Skin of body (tissue), 2 donors: ENCODE results near the gene PPP1R16B. TPM values are rescaled to one million over a fixed set of nuclear protein-coding genes. Genes with fewer than 3 reads are reported as not detected.
"Not testable (repeated sequence)": the region's sequence is repeated elsewhere in the genome, so short reads cannot be mapped to it uniquely, and the experiment has no call there.

Experiments
- DNase-seq: peaks from one replicate; lab custom pipeline; 2025; lab: John Stamatoyannopoulos, UW
- total RNA-seq: library from RNA; depleted of rRNA; stranded (reverse); fragments of >200 nt; gene quantifications from one replicate; pipeline ENCODE4 v1.2.3, GENCODE V29; 2014

PPP1R16B gene
- total RNA-seq, 1 donor from 2014 or later, result 1.9 TPM

DNA sequence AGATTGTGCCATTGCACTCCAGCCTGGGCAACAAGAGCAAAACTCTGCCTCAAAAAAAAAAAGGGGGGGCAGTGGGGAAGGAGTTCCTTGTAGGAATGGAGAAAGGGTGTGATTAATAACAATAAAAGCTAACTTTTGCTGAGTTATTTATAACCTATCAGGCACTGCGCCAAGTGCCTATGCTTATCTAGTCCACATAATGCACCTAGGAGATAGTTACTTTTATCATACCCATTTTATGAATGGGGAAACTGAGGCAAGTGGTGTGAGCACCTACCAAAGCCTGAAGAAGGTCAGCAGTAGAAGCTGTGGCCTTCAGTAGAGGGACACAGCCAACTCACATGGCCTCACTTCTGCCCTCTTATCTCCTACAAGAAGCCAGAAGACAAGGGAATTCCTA is 13.6 kb upstream of the PPP1R16B start:
- no peak for DNase-seq

DNA sequence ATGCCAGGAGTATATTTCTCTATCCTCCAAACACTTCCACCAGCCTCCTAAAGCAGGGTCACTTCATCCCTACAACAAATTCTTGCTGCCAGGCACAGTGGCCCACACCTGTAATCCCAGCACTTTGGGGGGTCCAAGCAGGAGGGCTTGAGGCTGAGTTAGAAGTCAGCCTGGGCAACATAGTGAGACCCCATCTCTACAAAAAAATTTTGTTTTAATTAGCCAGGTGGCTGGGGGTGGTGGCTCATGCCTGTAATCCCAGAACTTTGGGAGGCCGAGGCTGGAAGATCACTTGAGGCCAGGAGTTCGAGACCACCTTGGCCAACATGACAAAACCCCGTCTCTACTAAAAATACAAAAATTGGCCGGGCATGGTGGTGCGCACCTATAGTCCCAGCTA is 11.4 kb upstream of the PPP1R16B start:
- not testable (repeated sequence) for DNase-seq

DNA sequence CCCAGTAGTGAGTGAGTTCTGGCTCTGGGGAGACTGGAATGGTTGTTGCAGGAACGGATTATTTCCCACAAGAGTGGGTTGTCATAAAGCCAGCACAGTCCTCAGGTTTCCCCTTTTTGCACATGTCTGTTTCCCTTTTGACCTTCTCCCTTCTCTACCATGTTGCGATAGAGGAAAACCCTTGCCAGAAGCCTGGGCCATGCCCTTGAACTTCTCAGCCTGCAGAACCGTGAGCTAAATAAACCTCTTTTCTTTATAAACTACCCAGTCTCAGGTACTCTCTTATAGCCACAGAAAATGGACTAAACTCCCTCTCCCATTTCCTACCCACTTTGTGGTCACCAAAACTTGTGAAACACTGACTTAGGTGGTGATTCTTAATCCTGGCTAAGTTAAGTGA is 7.2 kb upstream of the PPP1R16B start:
- no peak for DNase-seq

- no peak for DNase-seq
Measured at GRCh38 chr20:38799203-38799602, 6.3 kb upstream of the PPP1R16B start.

- no peak for DNase-seq
Measured at GRCh38 chr20:38800882-38801281, 4.6 kb upstream of the PPP1R16B start.

DNA sequence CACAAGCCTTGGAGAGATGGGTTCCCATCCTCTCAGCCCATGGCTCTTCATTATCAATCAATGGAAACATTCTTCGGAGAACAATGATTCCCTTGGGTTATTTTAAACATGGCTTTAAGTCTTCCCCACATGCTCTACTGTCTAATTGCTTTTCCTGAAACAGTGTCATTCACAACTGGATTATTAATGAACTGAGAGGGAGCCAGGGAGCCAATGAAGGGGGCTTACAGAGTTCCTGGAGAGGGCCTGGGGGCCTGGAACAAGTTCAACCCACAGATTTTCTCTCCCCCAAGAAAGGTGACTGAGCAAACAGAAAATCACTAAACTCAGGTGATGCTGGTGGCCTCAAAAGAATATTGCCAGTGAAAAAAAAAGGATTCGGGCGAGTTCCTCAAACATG is 1.3 kb upstream of the PPP1R16B start:
- no peak for DNase-seq

GRCh38 chr20:38804682-38805501 is 605 bp upstream of the PPP1R16B start:
- DNase-seq, result no peak

GRCh38 chr20:38805958-38806854 is 709 bp downstream of the PPP1R16B start:
- DNase-seq, result no peak

GRCh38 chr20:38806855-38807655 is 1.6 kb downstream of the PPP1R16B start:
- DNase-seq, result no peak

DNA sequence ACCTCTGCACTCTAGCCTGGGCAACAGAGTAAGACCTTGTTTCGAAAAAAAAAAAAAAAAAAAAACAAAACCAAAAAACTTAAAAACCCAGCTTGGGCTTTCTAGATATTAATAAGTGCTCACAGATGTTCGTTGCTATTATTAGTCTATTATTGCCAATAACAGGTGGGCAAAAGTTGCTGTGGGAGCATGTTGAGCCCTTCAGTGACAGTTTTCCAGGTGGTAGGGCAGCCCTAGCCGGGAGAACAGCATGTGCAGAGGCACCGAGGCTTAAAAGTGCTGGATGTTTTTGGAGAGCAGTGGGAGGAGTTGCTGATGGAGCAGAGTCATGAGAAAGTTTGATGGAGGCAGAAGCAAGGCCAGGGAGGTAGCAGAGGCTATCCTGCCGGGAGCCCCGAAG is 4.4 kb downstream of the PPP1R16B start:
- no peak for DNase-seq

DNA sequence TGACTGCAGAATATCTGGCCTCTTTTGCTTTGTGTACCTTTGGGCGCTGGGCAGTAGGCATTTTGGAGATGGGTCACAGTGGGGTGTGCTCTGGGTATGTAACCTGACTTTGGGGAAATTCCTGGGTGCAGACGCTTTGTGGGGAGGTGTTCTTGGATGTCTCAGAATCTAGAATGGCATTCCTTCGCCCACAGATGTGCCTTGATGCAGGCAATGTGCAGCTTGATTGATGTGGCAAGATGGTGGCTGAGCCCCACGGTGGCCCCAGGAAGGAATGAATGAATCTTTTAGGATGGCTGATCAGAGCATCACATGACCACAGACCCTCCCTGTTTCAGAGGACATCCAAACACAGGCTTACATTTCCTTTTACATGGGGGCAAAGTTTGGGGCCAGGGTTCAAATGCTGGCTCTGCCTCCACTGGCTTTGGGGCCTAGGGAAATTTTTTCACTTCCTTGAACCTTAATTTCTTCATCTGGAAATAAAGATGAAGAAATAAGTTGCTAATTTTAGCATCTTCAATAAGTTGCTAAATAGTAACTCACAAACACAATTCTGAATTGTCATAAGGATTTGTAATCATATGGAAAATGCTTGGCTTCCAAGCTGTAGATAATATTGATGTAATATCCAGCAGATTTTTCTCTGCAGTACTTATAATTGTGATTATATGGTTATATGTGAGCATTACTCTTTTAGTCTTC is 5.6 kb downstream of the PPP1R16B start:
- DNase-seq, result no peak

- DNase-seq, result no peak
Measured at GRCh38 chr20:38811769-38812168, 6.3 kb downstream of the PPP1R16B start.

GRCh38 chr20:38812182-38812581 is 6.7 kb downstream of the PPP1R16B start:
- no peak for DNase-seq

GRCh38 chr20:38812709-38813573 is 7.4 kb downstream of the PPP1R16B start:
- DNase-seq, result no peak

DNA sequence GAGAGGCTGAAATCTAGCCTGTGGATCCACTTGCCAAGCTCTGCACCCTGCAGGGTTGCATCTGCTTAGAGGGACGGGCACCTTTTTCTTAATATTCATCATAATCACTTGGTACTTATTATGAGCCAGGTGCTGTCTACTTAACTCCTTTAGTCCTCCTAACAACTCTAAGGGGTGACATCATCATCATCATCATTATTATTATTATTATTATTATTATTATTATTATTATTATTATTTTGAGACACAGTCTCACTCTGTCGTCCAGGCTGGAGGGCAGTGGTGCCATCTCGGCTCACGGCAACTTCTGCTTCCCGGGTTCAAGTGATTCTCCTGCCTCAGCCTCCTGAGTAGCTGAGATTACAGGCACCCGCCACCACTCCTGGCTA is 8.1 kb downstream of the PPP1R16B start:
- not testable (repeated sequence) for DNase-seq

DNA sequence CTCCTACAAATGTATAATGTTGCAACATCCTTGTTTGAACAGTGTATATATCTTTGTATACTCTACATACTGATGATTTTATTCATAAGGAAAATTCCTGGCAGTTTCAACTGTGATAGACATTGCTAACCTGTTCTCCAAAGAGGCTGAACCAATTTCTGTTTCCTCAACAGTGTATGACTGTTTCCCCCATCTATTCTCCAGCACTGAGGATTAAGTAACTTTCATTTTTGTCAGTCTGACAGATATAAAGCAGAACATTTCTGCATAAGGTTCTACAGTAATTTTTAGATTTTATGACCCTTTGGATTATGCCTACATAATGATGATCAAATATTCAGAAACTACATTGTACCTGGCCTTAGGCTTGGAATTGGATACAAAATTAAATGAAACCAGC is 9.9 kb downstream of the PPP1R16B start:
- no peak for DNase-seq

DNA sequence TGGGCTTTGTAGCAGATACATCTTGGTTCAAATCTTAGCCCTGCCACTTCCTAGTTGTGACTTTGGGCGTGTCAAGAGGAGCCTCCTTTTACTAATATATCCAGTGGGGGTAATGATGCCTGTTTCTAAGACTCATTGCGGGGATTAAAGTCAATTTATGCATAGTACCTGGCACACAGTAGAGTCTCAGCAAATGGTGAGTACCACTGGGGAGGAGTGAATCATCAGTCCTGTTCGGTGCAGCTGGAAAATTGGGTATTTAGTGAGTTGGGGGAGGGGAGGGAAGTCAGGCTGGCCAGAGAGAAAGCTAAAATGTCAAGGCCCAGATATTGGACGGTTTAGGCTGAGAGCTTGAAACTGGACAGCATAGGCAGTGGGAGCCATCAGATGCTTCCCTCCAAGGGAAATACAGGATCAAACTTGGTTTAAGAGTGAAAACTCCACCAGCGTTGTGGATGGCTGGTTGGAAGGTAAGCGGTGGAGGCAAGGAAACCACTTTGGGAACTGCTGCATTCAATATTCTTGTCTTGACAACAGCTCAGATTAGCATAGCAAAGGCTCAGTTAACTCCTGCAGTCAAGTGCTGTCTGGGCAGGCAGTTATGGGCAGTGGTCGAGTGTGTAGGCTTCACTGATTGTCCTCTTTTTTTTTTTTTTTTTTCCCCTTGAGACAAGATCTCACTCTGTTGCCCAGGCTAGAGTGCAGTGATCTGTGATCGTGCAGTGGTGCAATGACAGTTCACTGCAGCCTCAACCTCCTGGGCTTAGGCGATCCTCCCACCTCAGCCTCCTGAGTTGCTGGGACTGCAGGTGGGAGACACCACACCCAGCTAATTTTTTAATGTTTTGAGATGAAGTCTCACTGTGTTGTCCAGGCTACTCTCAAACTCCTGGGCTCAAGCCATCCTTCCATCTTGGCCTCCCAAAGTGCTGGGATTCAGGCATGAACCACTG is 12.9 kb downstream of the PPP1R16B start:
- no peak for DNase-seq

GRCh38 chr20:38825571-38825900 is 20.0 kb downstream of the PPP1R16B start:
- no peak for DNase-seq
